Measurements from ENCODE around the gene FBXL5.

DNA sequence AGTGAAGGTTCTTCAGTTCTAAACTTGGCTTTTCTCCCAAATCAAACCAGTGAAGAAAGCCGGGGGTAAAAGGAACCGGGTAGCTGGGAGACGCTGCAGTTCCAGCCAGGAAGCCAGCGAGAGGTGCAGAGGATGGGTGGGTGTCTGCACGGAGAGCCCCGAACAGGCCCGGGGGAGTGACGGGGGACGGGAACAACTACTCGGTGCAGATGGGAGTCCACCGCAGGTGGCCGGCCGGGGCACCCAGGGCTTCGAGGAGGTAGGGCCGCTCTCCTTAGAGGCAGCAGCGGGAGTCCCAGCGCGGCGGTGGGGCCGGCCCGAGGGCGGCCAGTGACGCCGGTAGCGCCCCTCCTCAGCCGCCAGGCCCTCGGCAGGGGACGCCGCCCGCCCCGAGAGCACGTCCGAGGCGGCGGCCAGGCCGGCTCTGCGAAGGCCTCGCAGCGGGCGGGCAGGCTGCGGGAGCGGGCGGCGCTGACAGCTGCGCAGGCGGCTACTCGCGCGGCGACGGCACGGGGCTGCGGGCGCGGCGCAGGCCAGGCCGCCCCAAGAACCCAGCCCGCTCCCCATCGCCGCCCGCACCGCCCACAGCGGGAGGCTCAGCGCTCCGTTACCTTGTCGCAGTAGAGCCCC, 449 bp downstream of the FBXL5 start:
- TF ChIP-seq, protein P1, sequence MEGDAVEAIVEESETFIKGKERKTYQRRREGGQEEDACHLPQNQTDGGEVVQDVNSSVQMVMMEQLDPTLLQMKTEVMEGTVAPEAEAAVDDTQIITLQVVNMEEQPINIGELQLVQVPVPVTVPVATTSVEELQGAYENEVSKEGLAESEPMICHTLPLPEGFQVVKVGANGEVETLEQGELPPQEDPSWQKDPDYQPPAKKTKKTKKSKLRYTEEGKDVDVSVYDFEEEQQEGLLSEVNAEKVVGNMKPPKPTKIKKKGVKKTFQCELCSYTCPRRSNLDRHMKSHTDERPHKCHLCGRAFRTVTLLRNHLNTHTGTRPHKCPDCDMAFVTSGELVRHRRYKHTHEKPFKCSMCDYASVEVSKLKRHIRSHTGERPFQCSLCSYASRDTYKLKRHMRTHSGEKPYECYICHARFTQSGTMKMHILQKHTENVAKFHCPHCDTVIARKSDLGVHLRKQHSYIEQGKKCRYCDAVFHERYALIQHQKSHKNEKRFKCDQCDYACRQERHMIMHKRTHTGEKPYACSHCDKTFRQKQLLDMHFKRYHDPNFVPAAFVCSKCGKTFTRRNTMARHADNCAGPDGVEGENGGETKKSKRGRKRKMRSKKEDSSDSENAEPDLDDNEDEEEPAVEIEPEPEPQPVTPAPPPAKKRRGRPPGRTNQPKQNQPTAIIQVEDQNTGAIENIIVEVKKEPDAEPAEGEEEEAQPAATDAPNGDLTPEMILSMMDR (IDR thresholded peaks at IDR 0.05; ENCODE audit: insufficient read depth, low read depth, low read length), result no peak
- no peak for TF ChIP-seq EZH2 (IDR thresholded peaks at IDR 0.05; ENCODE audit: insufficient read depth, low read length)

Measured in astrocyte (in vitro differentiated cells and primary cell).